ENCODE results near the gene CHST15. TPM values are rescaled to one million over a fixed set of nuclear protein-coding genes. Genes with fewer than 3 reads are reported as not detected.
"Not testable (repeated sequence)": the region's sequence is repeated elsewhere in the genome, so short reads cannot be mapped to it uniquely, and the experiment has no call there.

Gene CHST15
- total RNA-seq, 1 donor from 2014 or later = 76.9 TPM

DNA sequence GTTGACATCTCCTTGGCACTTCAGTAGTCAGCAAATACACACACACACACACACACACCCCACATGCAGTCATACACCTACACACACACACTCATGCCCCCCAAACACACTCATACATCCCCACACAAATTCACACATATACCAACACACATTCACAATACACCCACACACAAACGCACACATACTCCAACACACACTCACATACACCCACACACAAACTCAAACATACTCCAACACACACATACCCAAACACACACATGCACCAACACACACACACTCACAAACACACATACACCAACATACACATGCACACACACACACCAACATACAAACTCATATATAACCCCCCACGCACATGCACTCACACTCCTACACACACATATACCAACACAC, 31.4 kb upstream of the CHST15 start:
- no peak for DNase-seq (ENCODE audit: extremely low read depth, low read depth, low spot score)

GRCh38 chr10:124124123-124124768, 30.8 kb upstream of the CHST15 start:
- DNase-seq (ENCODE audit: extremely low read depth, low read depth, low spot score) = no peak

DNA sequence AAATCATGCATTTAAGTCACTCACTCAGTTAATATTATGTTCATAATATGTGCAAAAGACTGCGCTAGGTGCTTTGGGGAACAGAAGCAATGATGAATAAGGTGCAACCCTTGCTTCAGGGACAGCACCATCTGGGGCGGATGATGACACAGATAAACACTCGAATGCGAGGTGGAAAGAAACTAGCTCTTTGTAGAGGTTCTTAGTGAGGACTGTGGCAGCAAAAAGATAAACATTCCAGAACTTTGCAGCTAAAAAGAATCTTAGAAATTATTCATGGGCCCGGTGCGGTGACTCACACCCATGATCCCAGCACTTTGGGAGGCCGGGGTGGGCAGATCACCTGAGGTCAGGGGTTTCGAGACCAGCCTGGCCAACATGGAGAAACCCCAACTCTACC, 29.8 kb upstream of the CHST15 start:
- DNase-seq (ENCODE audit: extremely low read depth, low read depth, low spot score) = no peak

DNA sequence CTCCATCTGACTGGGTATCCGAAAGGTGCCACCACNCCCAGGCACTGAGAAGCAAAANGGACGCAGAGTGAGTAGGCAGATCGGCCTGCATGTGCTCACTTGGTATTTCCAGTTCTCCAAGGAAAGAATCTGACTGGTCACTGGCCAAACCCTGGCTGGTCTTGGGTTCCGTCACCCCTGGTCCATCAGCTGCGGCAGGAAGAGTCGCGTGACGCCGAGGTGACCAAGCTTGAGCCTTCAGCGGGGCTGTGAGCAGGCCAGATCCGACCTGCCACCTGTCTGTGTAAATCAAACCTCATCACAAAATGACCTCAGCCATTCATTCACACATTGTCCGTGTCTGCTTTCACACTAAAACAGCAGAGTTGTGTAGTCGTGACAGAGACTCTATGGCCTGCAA, 28.8 kb upstream of the CHST15 start:
- DNase-seq (ENCODE audit: extremely low read depth, low read depth, low spot score) = no peak

GRCh38 chr10:124120410-124121061, 27.1 kb upstream of the CHST15 start:
- no peak for DNase-seq (ENCODE audit: extremely low read depth, low read depth, low spot score)

DNA sequence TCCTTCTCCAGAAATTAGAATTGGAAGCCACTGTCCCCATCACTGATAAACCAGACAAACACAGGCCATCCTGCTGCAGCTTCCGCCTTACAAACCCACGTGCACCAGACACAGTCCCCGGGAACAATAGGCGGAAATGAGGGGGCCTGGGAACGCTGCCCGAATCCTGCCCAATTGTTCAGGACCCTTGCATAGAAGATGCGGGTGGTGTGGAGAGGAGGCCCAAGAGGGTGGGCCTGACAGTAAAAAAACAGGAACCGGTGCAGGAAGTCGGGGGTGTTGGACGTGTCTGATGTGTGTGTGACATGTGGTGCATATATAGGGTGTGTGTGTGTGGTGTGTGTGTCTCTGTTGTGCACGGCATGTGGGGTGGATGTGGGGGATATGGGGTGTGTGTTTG, 26.5 kb upstream of the CHST15 start:
- peak; percentile 81 for DNase-seq (ENCODE audit: extremely low read depth, low read depth, low spot score)

DNA sequence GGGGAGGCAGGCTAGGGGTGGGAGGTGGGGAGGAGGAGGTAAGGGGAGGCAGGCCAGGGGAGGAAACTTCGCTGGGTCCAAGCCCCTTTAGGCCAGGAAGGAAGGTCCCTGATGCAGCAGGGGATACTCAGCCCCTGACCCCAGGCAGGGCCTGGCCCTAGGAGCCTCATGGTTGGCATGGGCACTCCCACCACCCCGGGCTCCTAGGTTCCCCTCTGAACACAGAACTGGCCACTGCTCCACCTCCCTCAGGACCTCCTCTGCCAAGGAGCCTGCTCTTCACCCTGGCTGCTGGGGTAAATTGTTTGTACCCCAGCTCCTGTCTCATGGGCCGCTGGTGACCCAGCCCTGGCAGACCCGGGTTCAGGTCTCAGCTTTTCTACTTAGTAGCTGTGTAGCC, 25.8 kb upstream of the CHST15 start:
- no peak for DNase-seq (ENCODE audit: extremely low read depth, low read depth, low spot score)

DNA sequence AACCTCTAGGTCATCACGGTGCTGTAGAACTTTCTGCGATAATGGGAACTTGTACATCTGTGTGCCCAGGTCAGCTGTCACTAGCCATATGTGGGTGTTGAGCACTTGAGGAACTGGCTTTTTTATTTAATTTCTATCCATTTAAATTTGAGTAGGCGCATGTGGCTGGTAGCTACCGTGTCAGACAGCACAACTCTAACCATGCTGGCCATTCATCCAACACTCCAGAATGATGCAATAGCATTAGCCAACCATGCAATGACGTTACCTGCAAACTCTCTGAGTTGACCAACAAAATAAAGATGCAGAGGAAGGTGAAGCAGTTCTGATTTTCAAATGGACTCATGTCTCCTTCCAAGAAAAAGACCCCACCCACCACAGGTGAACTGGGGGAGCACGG, 24.4 kb upstream of the CHST15 start:
- DNase-seq (ENCODE audit: extremely low read depth, low read depth, low spot score) = no peak

- DNase-seq (ENCODE audit: extremely low read depth, low read depth, low spot score) = no peak
Measured at GRCh38 chr10:124117511-124117785, 24.1 kb upstream of the CHST15 start.

GRCh38 chr10:124116771-124117510, 23.5 kb upstream of the CHST15 start:
- DNase-seq (ENCODE audit: extremely low read depth, low read depth, low spot score) = no peak

GRCh38 chr10:124114696-124115095, 21.3 kb upstream of the CHST15 start:
- DNase-seq (ENCODE audit: extremely low read depth, low read depth, low spot score) = no peak

GRCh38 chr10:124112891-124113580, 19.6 kb upstream of the CHST15 start:
- no peak for DNase-seq (ENCODE audit: extremely low read depth, low read depth, low spot score)

- DNase-seq (ENCODE audit: extremely low read depth, low read depth, low spot score) = no peak
Measured at GRCh38 chr10:124110882-124111281, 17.5 kb upstream of the CHST15 start.

GRCh38 chr10:124109261-124109660, 15.9 kb upstream of the CHST15 start:
- no peak for DNase-seq (ENCODE audit: extremely low read depth, low read depth, low spot score)

DNA sequence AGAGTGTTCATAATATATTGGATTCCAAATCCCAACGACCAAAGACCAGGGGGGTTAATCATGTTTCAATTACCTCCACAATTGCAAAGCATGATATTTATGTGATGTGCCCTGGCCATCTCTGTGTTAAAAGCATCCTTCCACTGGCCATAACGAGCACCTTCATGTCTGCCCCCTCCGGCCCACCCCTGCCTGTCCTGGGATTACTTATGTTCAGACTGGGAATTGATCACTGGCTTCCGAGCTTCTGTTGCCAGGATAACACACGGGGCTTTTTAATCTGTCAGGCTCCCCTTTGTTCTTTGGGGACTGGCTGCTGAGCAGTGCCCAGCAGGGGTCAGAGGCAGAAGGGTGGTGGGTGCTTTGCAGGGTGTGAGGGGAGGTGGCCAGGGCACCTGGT, 13.7 kb upstream of the CHST15 start:
- DNase-seq (ENCODE audit: extremely low read depth, low read depth, low spot score) = no peak

GRCh38 chr10:124106241-124106879, 13.0 kb upstream of the CHST15 start:
- peak; percentile 54 for DNase-seq (ENCODE audit: extremely low read depth, low read depth, low spot score)

DNA sequence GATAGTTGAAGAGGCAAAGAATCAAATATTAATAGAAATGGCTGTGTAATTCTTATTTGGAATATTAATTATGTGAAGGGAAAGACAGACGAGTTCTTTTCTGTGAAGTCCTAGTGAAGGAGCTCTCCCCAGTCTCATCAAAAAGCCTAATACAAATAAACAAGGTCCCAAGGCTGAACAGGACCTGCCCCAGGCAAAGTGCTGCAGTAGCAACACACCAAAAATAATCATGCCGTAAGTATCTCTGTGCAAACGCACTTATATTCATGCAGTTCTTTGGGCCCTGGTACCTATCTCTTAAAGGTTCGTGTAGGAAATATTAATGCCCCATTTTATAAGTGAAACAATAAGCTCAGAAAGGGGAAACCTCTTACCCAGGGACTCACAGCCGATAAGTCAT, 12.2 kb upstream of the CHST15 start:
- no peak for DNase-seq (ENCODE audit: extremely low read depth, low read depth, low spot score)

- no peak for DNase-seq (ENCODE audit: extremely low read depth, low read depth, low spot score)
Measured at GRCh38 chr10:124105045-124105444, 11.6 kb upstream of the CHST15 start.

- DNase-seq (ENCODE audit: extremely low read depth, low read depth, low spot score) = no peak
Measured at GRCh38 chr10:124104011-124104627, 10.7 kb upstream of the CHST15 start.

DNA sequence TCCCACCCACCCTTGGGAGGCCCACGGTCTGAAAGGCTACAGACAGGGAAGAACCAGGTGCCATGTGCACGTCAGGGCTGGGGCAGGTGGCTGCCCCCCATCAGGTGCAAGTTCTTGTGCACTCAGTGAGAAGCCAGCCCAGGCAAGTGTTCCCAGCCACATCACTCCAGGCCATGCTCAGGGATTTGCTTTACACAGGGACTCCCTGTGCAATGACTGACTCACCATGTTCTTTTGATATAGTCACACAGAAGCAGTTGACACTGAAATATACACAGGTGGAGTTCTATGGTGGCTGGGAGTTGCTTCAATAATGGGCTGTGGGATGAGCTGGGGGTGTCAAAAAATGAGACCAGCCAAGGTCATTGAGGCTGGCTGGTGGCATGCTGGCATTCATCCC, 8.0 kb upstream of the CHST15 start:
- DNase-seq (ENCODE audit: extremely low read depth, low read depth, low spot score) = no peak

GRCh38 chr10:124100651-124101050, 7.3 kb upstream of the CHST15 start:
- DNase-seq (ENCODE audit: extremely low read depth, low read depth, low spot score) = not testable (repeated sequence)
